ENCODE data around the gene F7.

GRCh38 chr13:113168211-113168610 lies 62.6 kb downstream of the F7 start:
- TF ChIP-seq CTCF (IDR thresholded peaks at IDR 0.05), result no peak
- TF ChIP-seq SIN3A (IDR thresholded peaks at IDR 0.05; ENCODE audit: borderline replicate concordance, insufficient read depth, low read depth, low read length), result no peak
- TF ChIP-seq TCF7L2 (IDR thresholded peaks at IDR 0.05; ENCODE audit: low read depth, low read length), result no peak
- TF ChIP-seq REST (IDR thresholded peaks at IDR 0.05; ENCODE audit: insufficient read depth in 1 of 2, low read depth in 2 of 2, low read length in 1 of 2), result no peak

Measured in Panc1 (cell line).